CD14-positive monocyte (primary cell): ENCODE data around the gene PLA2G4F. TPM values are rescaled to one million over a fixed set of nuclear protein-coding genes. Genes with fewer than 3 reads are reported as not detected.
A peak's percentile ranks its signal among the peaks of the same experiment; 100 is the strongest.

Experiments used
- DNase-seq, 3 donors: peaks; one replicate each; pipeline ENCODE4 v3.0.0-alpha.2; 2011 to 2022
- H2AFZ ChIP-seq: 2 replicates; pipeline ENCODE4 v1.6.0; 2012; ENCODE audit warnings: mild to moderate bottlenecking, low read depth, low read length, inconsistent platforms; ENCODE audit not compliant: insufficient read depth, poor library complexity, severe bottlenecking
- H3K27ac ChIP-seq, 2 donors: 1 replicate in 1 of 2; 2 replicates in 1 of 2; pipeline ENCODE4 v1.5.1; 2012 to 2013; ENCODE audit warnings: low read length in 2 of 2, control low read depth in 1 of 2, inconsistent platforms in 1 of 2, low read depth in 1 of 2, mild to moderate bottlenecking in 1 of 2
- H3K27me3 ChIP-seq, 2 donors: one replicate each; pipeline versions ENCODE4 v1.6.0 to v1.6.1; 2011 to 2013; ENCODE audit warnings: low read length in 2 of 2; ENCODE audit not compliant: control insufficient read depth in 2 of 2, insufficient read depth in 2 of 2
- H3K36me3 ChIP-seq, 2 donors: replicated peaks in 1 of 2; 1 replicate in 1 of 2; 2 replicates in 1 of 2; pipeline versions ENCODE4 v1.5.1 to v1.6.1; 2012 to 2013; ENCODE audit warnings: low read length in 2 of 2, control low read depth in 1 of 2, inconsistent platforms in 1 of 2, mild to moderate bottlenecking in 1 of 2; ENCODE audit not compliant: insufficient read depth in 2 of 2, control insufficient read depth in 1 of 2
- H3K4me1 ChIP-seq, 2 donors: 1 replicate in 1 of 2; 2 replicates in 1 of 2; pipeline versions ENCODE4 v1.5.1 to v1.6.1; 2012 to 2013; ENCODE audit warnings: low read length in 2 of 2, control low read depth in 1 of 2, inconsistent platforms in 1 of 2, mild to moderate bottlenecking in 1 of 2, moderate library complexity in 1 of 2; ENCODE audit not compliant: insufficient read depth in 2 of 2, control insufficient read depth in 1 of 2
- H3K4me2 ChIP-seq: replicated peaks from 2 replicates; pipeline ENCODE3; 2012; ENCODE audit warnings: low read length, moderate library complexity, mild to moderate bottlenecking; ENCODE audit not compliant: poor library complexity, severe bottlenecking; ENCODE audit errors: extremely low read depth
- H3K4me3 ChIP-seq, 3 experiments: fragments of 200-600 bp in 1 of 3; sonication (generic) in 1 of 3; replicated peaks in 1 of 3; 1 replicate in 2 of 3; 2 replicates in 1 of 3; pipeline ENCODE4 v1.5.1; 2011 to 2013; ENCODE audit warnings: low read length in 3 of 3, mild to moderate bottlenecking in 3 of 3, control low read depth in 2 of 3, low read depth in 2 of 3, inconsistent platforms in 1 of 3, moderate library complexity in 1 of 3
- H3K79me2 ChIP-seq: 2 replicates; pipeline ENCODE4 v1.6.0; 2012; ENCODE audit warnings: mild to moderate bottlenecking, control low read depth, inconsistent platforms, low read length, moderate library complexity; ENCODE audit not compliant: insufficient read depth
- H3K9ac ChIP-seq: 2 replicates; pipeline ENCODE4 v1.6.0; 2017; ENCODE audit warnings: low read length, mild to moderate bottlenecking; ENCODE audit not compliant: insufficient read depth, poor library complexity, severe bottlenecking
- H3K9me3 ChIP-seq, 2 donors: replicated peaks in 1 of 2; 1 replicate in 1 of 2; 2 replicates in 1 of 2; pipeline versions ENCODE4 v1.5.1 to v1.6.1; 2012 to 2013; ENCODE audit warnings: low read length in 2 of 2, control low read depth in 1 of 2; ENCODE audit not compliant: control insufficient read depth in 1 of 2, insufficient read depth in 1 of 2
- H4K20me1 ChIP-seq: 2 replicates; pipeline ENCODE4 v1.6.0; 2012; ENCODE audit warnings: mild to moderate bottlenecking, low read length, control low read depth, moderate library complexity; ENCODE audit not compliant: insufficient read depth
- H3K27ac Mint-ChIP-seq, 7 donors: one replicate each; pipeline ENCODE4 v1.8.0; 2020; ENCODE audit warnings: mild to moderate bottlenecking in 7 of 7, mixed read lengths in 7 of 7, moderate library complexity in 6 of 7, inconsistent platforms in 2 of 7
- H3K27me3 Mint-ChIP-seq, 3 donors: one replicate each; pipeline ENCODE4 v1.8.0; 2021 to 2022; ENCODE audit warnings: low read depth in 3 of 3, mild to moderate bottlenecking in 3 of 3, mixed read lengths in 3 of 3, moderate library complexity in 3 of 3, inconsistent platforms in 1 of 3
- H3K36me3 Mint-ChIP-seq, 2 donors: one replicate each; pipeline ENCODE4 v1.8.0; 2020; ENCODE audit warnings: mixed read lengths in 2 of 2, inconsistent platforms in 1 of 2, mild to moderate bottlenecking in 1 of 2
- H3K4me1 Mint-ChIP-seq: one replicate; pipeline ENCODE4 v1.8.0; 2020; ENCODE audit warnings: mild to moderate bottlenecking, mixed read lengths
- H3K4me3 Mint-ChIP-seq, 2 donors: one replicate each; pipeline ENCODE4 v1.8.0; 2020; ENCODE audit warnings: mild to moderate bottlenecking in 2 of 2, mixed read lengths in 2 of 2, moderate library complexity in 1 of 2
- H3K9me3 Mint-ChIP-seq, 7 donors: one replicate each; pipeline ENCODE4 v1.8.0; 2020 to 2022; ENCODE audit warnings: mixed read lengths in 7 of 7, mild to moderate bottlenecking in 6 of 7, moderate library complexity in 6 of 7, inconsistent platforms in 2 of 7
- CTCF ChIP-seq: fragments of 200-600 bp; IDR thresholded peaks from one replicate; pipeline ENCODE4 v1.8.0; 2022; ENCODE audit warnings: antibody characterized with exemption, mild to moderate bottlenecking
- WGBS: methylation state at CpG from one replicate; pipeline ENCODE4 v1.1.5; 2013; ENCODE audit warnings: missing lambda C conversion rate; ENCODE audit not compliant: insufficient coverage; 5-methylcytosine and 5-hydroxymethylcytosine counted together
- intact Hi-C, 2 donors: fragments of 100-400 bp; cut with micrococcal nuclease; formaldehyde crosslinking; loops; one replicate each; pipeline versions ENCODE4 v1.15.0 to v1.15.1; 2023
- polyA plus RNA-seq, 3 donors: library from polyadenylated mRNA; depleted of rRNA in 1 of 3; unstranded in 2 of 3; stranded (reverse) in 1 of 3; fragments of 300-500 nt in 2 of 3; fragments of >200 nt in 1 of 3; fragmentation: Illumina TruSeq in 2 of 3; gene quantifications; 1 replicate in 2 of 3; 2 replicates in 1 of 3; pipeline ENCODE4 v1.2.3, GENCODE V29; 2012 to 2021

The PLA2G4F gene
- polyA plus RNA-seq, 3 donors = not detected

- no peak overlapping the region for H3K9ac ChIP-seq
- intact Hi-C loops = no loop called here
- no peaks in the 10 kb centered on the region for H3K79me2 ChIP-seq
- peaks cover 37 to 38% of the 10 kb centered on the region in 2 donors for H3K36me3 ChIP-seq
- no peak overlapping the region for H3K4me3 Mint-ChIP-seq
- H3K4me1 Mint-ChIP-seq = peaks cover 10% of the 10 kb centered on the region
- H3K9me3 Mint-ChIP-seq = no peaks in the 10 kb centered on the region
- no peak for TF ChIP-seq CTCF
- peaks cover 9% of the 10 kb centered on the region in 2 donors for H3K4me1 ChIP-seq
- H3K27me3 Mint-ChIP-seq = peaks cover 0 to 3% (median 2%) of the 10 kb centered on the region in 3 donors
- H3K9me3 ChIP-seq = no peaks in the 10 kb centered on the region
- 92% methylated on average over 6 of the region's 8 CpGs for WGBS
- no peak overlapping the region for H3K4me2 ChIP-seq
- no peaks in the 10 kb centered on the region for H3K27me3 ChIP-seq
- no peak overlapping the region for H2AFZ ChIP-seq
- no peaks in the 10 kb centered on the region for H4K20me1 ChIP-seq
- DNase-seq = peak in 1 of 3 donors; percentile 1
- H3K36me3 Mint-ChIP-seq = peaks cover 35% of the 10 kb centered on the region in 2 donors
- H3K4me3 ChIP-seq = no peak overlapping the region
- no peak overlapping the region for H3K27ac Mint-ChIP-seq
- no peak overlapping the region for H3K27ac ChIP-seq
Measured at GRCh38 chr15:42157381-42157780, 945 bp upstream of the PLA2G4F start.

GRCh38 chr15:42155546-42156242, 742 bp downstream of the PLA2G4F start:
- 89% methylated on average over 19 of the region's 27 CpGs for WGBS
- H3K27ac ChIP-seq = no peak overlapping the region
- Mint-ChIP-seq H3K4me3 (no peak overlapping the region), H3K27ac (no peak overlapping the region), H3K9me3 (no peaks in the 10 kb centered on the region), H3K36me3 (peaks cover 18% of the 10 kb centered on the region in 2 donors), H3K27me3 (peaks cover 0 to 3% (median 3%) of the 10 kb centered on the region in 3 donors), H3K4me1 (peaks cover 13% of the 10 kb centered on the region)
- TF ChIP-seq CTCF = no peak
- no peak overlapping the region for H3K9ac ChIP-seq
- intact Hi-C loops = no loop called here
- no peaks in the 10 kb centered on the region for H4K20me1 ChIP-seq
- no peak overlapping the region for H2AFZ ChIP-seq
- H3K79me2 ChIP-seq = no peaks in the 10 kb centered on the region
- DNase-seq = no peak
- no peaks in the 10 kb centered on the region for H3K27me3 ChIP-seq
- peaks cover 9% of the 10 kb centered on the region in 2 donors for H3K4me1 ChIP-seq
- peaks cover 20 to 21% of the 10 kb centered on the region in 2 donors for H3K36me3 ChIP-seq
- H3K9me3 ChIP-seq = no peaks in the 10 kb centered on the region
- no peak overlapping the region for H3K4me2 ChIP-seq
- no peak overlapping the region for H3K4me3 ChIP-seq
